IMR-90 (cell line): Measurements from ENCODE around the gene AHCYL2. TPM values are rescaled to one million over a fixed set of nuclear protein-coding genes. Genes with fewer than 3 reads are reported as not detected.

ENCODE experiments used
- ATAC-seq: fragments of 200-7000 bp; cut with Tn5 transposase; 2 replicates; pipeline ENCODE4 v1.9.1; 2020; ENCODE audit warnings: low read depth, mild to moderate bottlenecking, moderate library complexity
- BruUV-seq: library from RNA; stranded (reverse); fragments of 400-500 nt; replicated peaks from 2 replicates; lab custom pipeline; 2021; lab: Mats Ljungman, UMichigan
- CTCF ChIA-PET: fragments of 300-600 bp; formaldehyde crosslinking; extraction: SDS; loops from one replicate; lab custom pipeline; 2021; ENCODE audit warnings: antibody characterized with exemption; lab: Yijun Ruan, JAX
- POLR2A ChIA-PET: fragments of 300-600 bp; sonication (Branson Sonifier 250); formaldehyde crosslinking; loops from one replicate; lab custom pipeline; 2022; ENCODE audit warnings: antibody characterized with exemption; ENCODE audit not compliant: unreplicated experiment; lab: Charles Lee
- DNase-seq: peaks from one replicate; pipeline ENCODE4 v3.0.0; 2013
- H2AFZ ChIP-seq: replicated peaks from 2 replicates; pipeline ENCODE3; 2013; ENCODE audit warnings: low read length, mild to moderate bottlenecking; ENCODE audit not compliant: poor library complexity
- H2AK5ac ChIP-seq: 2 replicates; pipeline ENCODE4 v1.6.1; 2013; ENCODE audit warnings: low read depth, low read length, inconsistent platforms
- H2AK9ac ChIP-seq: replicated peaks from 2 replicates; pipeline ENCODE3; 2013; ENCODE audit warnings: mild to moderate bottlenecking, low read depth, low read length, moderate library complexity; ENCODE audit not compliant: poor library complexity
- H2BK120ac ChIP-seq: 2 replicates; pipeline ENCODE4 v1.6.1; 2013; ENCODE audit warnings: low read depth, low read length, inconsistent platforms
- H2BK15ac ChIP-seq: 3 replicates; pipeline ENCODE4 v1.6.1; 2013; ENCODE audit warnings: low read depth, low read length, inconsistent platforms
- H2BK20ac ChIP-seq: 2 replicates; pipeline ENCODE4 v1.6.1; 2013; ENCODE audit warnings: low read depth, mild to moderate bottlenecking, inconsistent platforms, low read length, moderate library complexity
- H2BK5ac ChIP-seq: 2 replicates; pipeline ENCODE4 v1.6.1; 2013; ENCODE audit warnings: mild to moderate bottlenecking, low read depth, low read length, inconsistent platforms; ENCODE audit not compliant: poor library complexity, severe bottlenecking
- H3K14ac ChIP-seq: replicated peaks from 2 replicates; pipeline ENCODE4 v1.6.1; 2013; ENCODE audit warnings: low read depth, low read length, inconsistent platforms
- H3K18ac ChIP-seq: 2 replicates; pipeline ENCODE4 v1.6.1; 2013; ENCODE audit warnings: low read depth, low read length, control low read depth
- H3K23ac ChIP-seq: 2 replicates; pipeline ENCODE4 v1.6.1; 2013; ENCODE audit warnings: low read depth, low read length, inconsistent platforms
- H3K27ac ChIP-seq: 2 replicates; pipeline ENCODE4 v1.5.1; 2013; ENCODE audit warnings: mild to moderate bottlenecking, control low read depth, low read length; ENCODE audit not compliant: insufficient read depth
- H3K27me3 ChIP-seq: 2 replicates; pipeline ENCODE4 v1.6.1; 2013; ENCODE audit warnings: low read length; ENCODE audit not compliant: control insufficient read depth, insufficient read depth
- H3K36me3 ChIP-seq: 2 replicates; pipeline ENCODE4 v1.6.1; 2013; ENCODE audit warnings: low read length, mixed read lengths; ENCODE audit not compliant: control insufficient read depth, insufficient read depth
- H3K4ac ChIP-seq: 2 replicates; pipeline ENCODE4 v1.6.1; 2013; ENCODE audit warnings: low read depth, low read length, inconsistent platforms
- H3K4me1 ChIP-seq: 2 replicates; pipeline ENCODE4 v1.6.1; 2013; ENCODE audit warnings: low read length, mixed read lengths; ENCODE audit not compliant: control insufficient read depth, insufficient read depth
- H3K4me2 ChIP-seq: 2 replicates; pipeline ENCODE4 v1.6.1; 2013; ENCODE audit warnings: low read depth, mild to moderate bottlenecking, control low read depth, low read length, moderate library complexity
- H3K4me3 ChIP-seq: 2 replicates; pipeline ENCODE4 v1.5.1; 2013; ENCODE audit warnings: low read depth, mild to moderate bottlenecking, control low read depth, low read length, moderate library complexity; ENCODE audit not compliant: insufficient read depth
- H3K56ac ChIP-seq: 2 replicates; pipeline ENCODE4 v1.6.1; 2013; ENCODE audit warnings: low read length, inconsistent platforms; ENCODE audit not compliant: insufficient read depth; ENCODE audit errors: extremely low read depth
- H3K79me1 ChIP-seq, 2 experiments: 2 replicates each; pipeline ENCODE4 v1.6.1; 2013; ENCODE audit warnings: low read length in 2 of 2, inconsistent platforms in 1 of 2, low read depth in 1 of 2
- H3K9ac ChIP-seq: 2 replicates; pipeline ENCODE4 v1.6.1; 2013; ENCODE audit warnings: low read depth, low read length, control low read depth
- H3K9me1 ChIP-seq: 2 replicates; pipeline ENCODE4 v1.6.1; 2013; ENCODE audit warnings: low read length, inconsistent platforms; ENCODE audit not compliant: insufficient read depth
- H3K9me3 ChIP-seq: 2 replicates; pipeline ENCODE4 v1.6.1; 2013; ENCODE audit warnings: low read length; ENCODE audit not compliant: control insufficient read depth, insufficient read depth
- H4K20me1 ChIP-seq: 2 replicates; pipeline ENCODE4 v1.6.1; 2013; ENCODE audit warnings: low read length, inconsistent platforms; ENCODE audit not compliant: insufficient read depth
- H4K5ac ChIP-seq: 2 replicates; pipeline ENCODE4 v1.6.1; 2013; ENCODE audit warnings: mild to moderate bottlenecking, low read depth, low read length, control low read depth
- H4K8ac ChIP-seq, 2 experiments: 2 replicates each; pipeline ENCODE4 v1.6.1; 2013; ENCODE audit warnings: low read depth in 2 of 2, low read length in 2 of 2, control low read depth in 1 of 2, inconsistent platforms in 1 of 2
- H4K91ac ChIP-seq: 2 replicates; pipeline ENCODE4 v1.6.1; 2013; ENCODE audit warnings: low read depth, low read length, inconsistent platforms; ENCODE audit not compliant: insufficient read depth
- BHLHE40 ChIP-seq: fragments of 150-350 bp; IDR thresholded peaks from 2 replicates; pipeline ENCODE4 v1.6.1; 2016; ENCODE audit warnings: mild to moderate bottlenecking, low read depth, low read length
- CEBPB ChIP-seq: IDR thresholded peaks from 2 replicates; pipeline ENCODE4 v1.6.1; 2012; ENCODE audit warnings: low read depth, low read length, improper control_type of control experiment
- CHD1 ChIP-seq: IDR thresholded peaks from 2 replicates; pipeline ENCODE4 v1.6.1; 2012; ENCODE audit warnings: low read depth, low read length, improper control_type of control experiment
- ELK1 ChIP-seq: fragments of 150-350 bp; IDR thresholded peaks from 2 replicates; pipeline ENCODE4 v1.6.1; 2016; ENCODE audit warnings: low read depth, mild to moderate bottlenecking, low read length, moderate library complexity, borderline replicate concordance
- FOS ChIP-seq: fragments of 150-350 bp; IDR thresholded peaks from 2 replicates; pipeline ENCODE4 v1.6.1; 2016; ENCODE audit warnings: low read depth, low read length
- MAFK ChIP-seq: IDR thresholded peaks from 2 replicates; pipeline ENCODE4 v1.6.1; 2012; ENCODE audit warnings: low read depth, low read length, improper control_type of control experiment
- MAZ ChIP-seq: IDR thresholded peaks from 2 replicates; pipeline ENCODE4 v1.6.1; 2012; ENCODE audit warnings: low read depth, mild to moderate bottlenecking, low read length, improper control_type of control experiment, moderate library complexity, borderline replicate concordance
- MXI1 ChIP-seq: IDR thresholded peaks from 2 replicates; pipeline ENCODE4 v1.6.1; 2012; ENCODE audit warnings: low read depth, mild to moderate bottlenecking, low read length, moderate library complexity, borderline replicate concordance
- NFE2L2 ChIP-seq: fragments of 150-350 bp; IDR thresholded peaks from 2 replicates; pipeline ENCODE4 v1.6.1; 2016; ENCODE audit warnings: low read depth, mild to moderate bottlenecking, low read length
- POLR2A ChIP-seq: IDR thresholded peaks from 2 replicates; pipeline ENCODE4 v1.6.1; 2012; ENCODE audit warnings: mild to moderate bottlenecking, low read depth, low read length
- RAD21 ChIP-seq: IDR thresholded peaks from 2 replicates; pipeline ENCODE4 v1.6.1; 2012; ENCODE audit warnings: low read length, improper control_type of control experiment
- RCOR1 ChIP-seq: IDR thresholded peaks from 2 replicates; pipeline ENCODE4 v1.6.1; 2012; ENCODE audit warnings: mild to moderate bottlenecking, low read length, improper control_type of control experiment; ENCODE audit not compliant: insufficient replicate concordance
- RFX5 ChIP-seq: IDR thresholded peaks from 2 replicates; pipeline ENCODE4 v1.8.0; 2012; ENCODE audit warnings: low read depth, mild to moderate bottlenecking, low read length, moderate library complexity
- SMC3 ChIP-seq: fragments of 150-350 bp; IDR thresholded peaks from 2 replicates; pipeline ENCODE4 v1.6.1; 2016; ENCODE audit warnings: low read depth, mild to moderate bottlenecking, antibody characterized with exemption, low read length, moderate library complexity
- WGBS, 2 experiments: methylation state at CpG; one replicate each; pipeline versions ENCODE4 v1.1.5 to v1.1.7; 2013; ENCODE audit warnings: missing lambda C conversion rate in 2 of 2; ENCODE audit not compliant: insufficient read length in 1 of 2; ENCODE audit errors: extremely low coverage in 2 of 2; 5-methylcytosine and 5-hydroxymethylcytosine counted together
- dilution Hi-C: fragments of 300-500 bp; cut with HindIII; formaldehyde crosslinking; loops from one replicate; pipeline ENCODE4 v1.14.3; 2018; ENCODE audit warnings: low sequenced_read_pairs; ENCODE audit not compliant: unreplicated experiment
- in situ Hi-C: fragments of 300-500 bp; cut with MboI; formaldehyde crosslinking; loops from 3 replicates; pipeline ENCODE4 v1.14.3; 2019; ENCODE audit warnings: low sequenced_read_pairs, inconsistent platforms, mixed read lengths
- intact Hi-C: fragments of 100-400 bp; cut with micrococcal nuclease; formaldehyde crosslinking; loops from 2 replicates; pipeline ENCODE4 v1.10.0; 2022
- polyA plus RNA-seq, 3 experiments: library from polyadenylated mRNA; depleted of rRNA; stranded (reverse); fragments of >200 nt; gene quantifications; 2 replicates each; pipeline ENCODE4 v1.2.3, GENCODE V29; 2012; ENCODE audit warnings: low replicate concordance in 1 of 3
- total RNA-seq: library from RNA; depleted of rRNA; stranded (reverse); fragments of >200 nt; gene quantifications from 2 replicates; pipeline ENCODE4 v1.2.3, GENCODE V29; 2012
- TF ChIP-seq, protein P1 (sequence below): conservative IDR thresholded peaks from 2 replicates; pipeline ENCODE4 v1.5.1; 2012; ENCODE audit warnings: mild to moderate bottlenecking, low read depth, low read length, improper control_type of control experiment
- TF ChIP-seq, protein P2 (sequence below): fragments of 150-350 bp; IDR thresholded peaks from 2 replicates; pipeline ENCODE4 v1.6.1; 2017; ENCODE audit warnings: mild to moderate bottlenecking, antibody characterized with exemption, low read length, low read depth

The AHCYL2 gene
- total and polyA plus RNA-seq, 2 of the 4 experiments (the other 2 are of a cell fraction), result 5.7 to 7.6 TPM

DNA sequence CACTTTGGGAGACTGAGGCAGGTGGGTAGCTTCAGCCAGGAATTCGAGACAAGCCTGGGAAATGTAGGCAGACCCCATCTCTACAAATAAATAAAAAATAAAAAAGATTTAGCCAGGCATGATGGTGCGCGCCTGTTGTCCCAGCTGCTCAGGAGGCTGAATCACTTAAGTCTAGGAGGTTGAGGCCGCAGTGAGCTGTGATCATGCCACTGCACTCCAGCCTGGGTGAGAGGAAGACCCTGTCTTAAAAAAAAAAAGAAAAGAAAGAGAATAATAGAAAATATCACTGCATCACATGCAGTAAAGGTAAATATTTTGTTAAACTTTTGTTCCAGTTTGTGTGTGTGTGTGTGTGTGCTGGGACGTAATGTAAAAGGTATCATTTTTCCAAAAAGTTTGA is 212.4 kb downstream of the AHCYL2 start:
- Histone ChIP-seq H2BK120ac (no peak overlapping the region), H4K91ac (no peak overlapping the region), H2AK9ac (no peak overlapping the region), H4K8ac (no peak overlapping the region), H3K4ac (no peak overlapping the region), H2BK15ac (no peak overlapping the region), H3K56ac (no peak overlapping the region), H3K27me3 (peaks cover 6% of the 10 kb centered on the region; the same call in 1 of the 2 replicates), H2BK5ac (no peak overlapping the region), H3K23ac (no peak overlapping the region), H3K4me3 (no peak overlapping the region), H2BK20ac (no peak overlapping the region), H3K9me3 (no peaks in the 10 kb centered on the region), H2AFZ (no peak overlapping the region), H4K5ac (no peak overlapping the region), H3K27ac (no peak overlapping the region), H3K9ac (no peak overlapping the region), H3K36me3 (no peaks in the 10 kb centered on the region), H3K4me2 (no peak overlapping the region), H3K79me1 (peaks cover 0 to 9% of the 10 kb centered on the region in 2 experiments; a peak in 1 of 4 replicates), H2AK5ac (no peak overlapping the region), H3K14ac (no peak overlapping the region), H3K18ac (no peak overlapping the region), H3K4me1 (peaks cover 2% of the 10 kb centered on the region; the same call in 1 of the 2 replicates), H4K20me1 (no peaks in the 10 kb centered on the region), H3K9me1 (no peaks in the 10 kb centered on the region)
- DNase-seq (no peak), ATAC-seq (no peak)
- ChIA-PET POLR2A (no interaction called here), CTCF (interaction anchor here (1.0 kb wide), 1 partner anchor 12 kb away, joined by 3 read pairs; no protein-coding TSS in a partner anchor)
- intact Hi-C loops, result no loop called here
- dilution Hi-C loops, result no loop called here
- in situ Hi-C loops, result no loop called here
- WGBS, 2 experiments, result no CpG with 5 or more reads among the region's 5 CpGs
- TF ChIP-seq RCOR1 (no peak), CHD1 (no peak), MAFK (no peak), POLR2A (no peak), FOS (no peak), MAZ (no peak), SMC3 (no peak), MXI1 (no peak), RAD21 (no peak), ELK1 (no peak), CEBPB (no peak), NFE2L2 (no peak), RFX5 (no peak), BHLHE40 (no peak)
- TF ChIP-seq, protein P1, sequence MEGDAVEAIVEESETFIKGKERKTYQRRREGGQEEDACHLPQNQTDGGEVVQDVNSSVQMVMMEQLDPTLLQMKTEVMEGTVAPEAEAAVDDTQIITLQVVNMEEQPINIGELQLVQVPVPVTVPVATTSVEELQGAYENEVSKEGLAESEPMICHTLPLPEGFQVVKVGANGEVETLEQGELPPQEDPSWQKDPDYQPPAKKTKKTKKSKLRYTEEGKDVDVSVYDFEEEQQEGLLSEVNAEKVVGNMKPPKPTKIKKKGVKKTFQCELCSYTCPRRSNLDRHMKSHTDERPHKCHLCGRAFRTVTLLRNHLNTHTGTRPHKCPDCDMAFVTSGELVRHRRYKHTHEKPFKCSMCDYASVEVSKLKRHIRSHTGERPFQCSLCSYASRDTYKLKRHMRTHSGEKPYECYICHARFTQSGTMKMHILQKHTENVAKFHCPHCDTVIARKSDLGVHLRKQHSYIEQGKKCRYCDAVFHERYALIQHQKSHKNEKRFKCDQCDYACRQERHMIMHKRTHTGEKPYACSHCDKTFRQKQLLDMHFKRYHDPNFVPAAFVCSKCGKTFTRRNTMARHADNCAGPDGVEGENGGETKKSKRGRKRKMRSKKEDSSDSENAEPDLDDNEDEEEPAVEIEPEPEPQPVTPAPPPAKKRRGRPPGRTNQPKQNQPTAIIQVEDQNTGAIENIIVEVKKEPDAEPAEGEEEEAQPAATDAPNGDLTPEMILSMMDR, result no peak
- TF ChIP-seq, protein P2, sequence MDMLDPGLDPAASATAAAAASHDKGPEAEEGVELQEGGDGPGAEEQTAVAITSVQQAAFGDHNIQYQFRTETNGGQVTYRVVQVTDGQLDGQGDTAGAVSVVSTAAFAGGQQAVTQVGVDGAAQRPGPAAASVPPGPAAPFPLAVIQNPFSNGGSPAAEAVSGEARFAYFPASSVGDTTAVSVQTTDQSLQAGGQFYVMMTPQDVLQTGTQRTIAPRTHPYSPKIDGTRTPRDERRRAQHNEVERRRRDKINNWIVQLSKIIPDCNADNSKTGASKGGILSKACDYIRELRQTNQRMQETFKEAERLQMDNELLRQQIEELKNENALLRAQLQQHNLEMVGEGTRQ, result no peak
- BruUV-seq, result no TSS peak
